Measurements from ENCODE around the gene RNF220.
"Not testable (repeated sequence)": the region's sequence is repeated elsewhere in the genome, so short reads cannot be mapped to it uniquely, and the experiment has no call there.

The RNF220 gene

GRCh38 chr1:44497422-44498170 is 92.5 kb downstream of the RNF220 start:
- DNase-seq = no peak

GRCh38 chr1:44499306-44499705 is 94.3 kb downstream of the RNF220 start:
- no peak for DNase-seq

GRCh38 chr1:44500181-44501046 is 95.4 kb downstream of the RNF220 start:
- no peak for DNase-seq

- no peak for DNase-seq
Observed at GRCh38 chr1:44501047-44501890, 96.2 kb downstream of the RNF220 start.

- not testable (repeated sequence) for DNase-seq
Observed at GRCh38 chr1:44502823-44503222, 97.8 kb downstream of the RNF220 start.

- DNase-seq = no peak
Observed at GRCh38 chr1:44503625-44504024, 98.6 kb downstream of the RNF220 start.

- no peak for DNase-seq
Observed at GRCh38 chr1:44505210-44505993, 100.3 kb downstream of the RNF220 start.

- DNase-seq = no peak
Observed at GRCh38 chr1:44507490-44508396, 102.7 kb downstream of the RNF220 start.

- DNase-seq = no peak
Observed at GRCh38 chr1:44508397-44508745, 103.3 kb downstream of the RNF220 start.

GRCh38 chr1:44511363-44511762 is 106.3 kb downstream of the RNF220 start:
- DNase-seq = no peak

- peak; percentile 47 for DNase-seq
Observed at GRCh38 chr1:44511769-44512168, 106.7 kb downstream of the RNF220 start.

- peak; percentile 56 for DNase-seq
Observed at GRCh38 chr1:44512313-44512885, 107.3 kb downstream of the RNF220 start.

- DNase-seq = no peak
Observed at GRCh38 chr1:44513111-44513510, 108.1 kb downstream of the RNF220 start.

- DNase-seq = no peak
Observed at GRCh38 chr1:44514673-44515072, 109.6 kb downstream of the RNF220 start.

- DNase-seq = no peak
Observed at GRCh38 chr1:44515416-44515815, 110.4 kb downstream of the RNF220 start.

GRCh38 chr1:44519035-44519676 is 114.1 kb downstream of the RNF220 start:
- no peak for DNase-seq

- no peak for DNase-seq
Observed at GRCh38 chr1:44521378-44522080, 116.5 kb downstream of the RNF220 start.

- no peak for DNase-seq
Observed at GRCh38 chr1:44523593-44524591, 118.8 kb downstream of the RNF220 start.
